Stimulated activated CD4-positive, alpha-beta T cell treated with anti-CD3 and anti-CD28 coated beads, Interleukin-2, amount 100 ng/mL, for 4 hours (primary cell): ENCODE measurements around the gene OR8D2.
"Not testable (repeated sequence)": the region's sequence is repeated elsewhere in the genome, so short reads cannot be mapped to it uniquely, and the experiment has no call there.

ENCODE experiments used
- DNase-seq: peaks from one replicate; pipeline ENCODE4 v3.0.0-alpha.2; 2020; ENCODE audit warnings: low read depth

OR8D2 gene

DNA sequence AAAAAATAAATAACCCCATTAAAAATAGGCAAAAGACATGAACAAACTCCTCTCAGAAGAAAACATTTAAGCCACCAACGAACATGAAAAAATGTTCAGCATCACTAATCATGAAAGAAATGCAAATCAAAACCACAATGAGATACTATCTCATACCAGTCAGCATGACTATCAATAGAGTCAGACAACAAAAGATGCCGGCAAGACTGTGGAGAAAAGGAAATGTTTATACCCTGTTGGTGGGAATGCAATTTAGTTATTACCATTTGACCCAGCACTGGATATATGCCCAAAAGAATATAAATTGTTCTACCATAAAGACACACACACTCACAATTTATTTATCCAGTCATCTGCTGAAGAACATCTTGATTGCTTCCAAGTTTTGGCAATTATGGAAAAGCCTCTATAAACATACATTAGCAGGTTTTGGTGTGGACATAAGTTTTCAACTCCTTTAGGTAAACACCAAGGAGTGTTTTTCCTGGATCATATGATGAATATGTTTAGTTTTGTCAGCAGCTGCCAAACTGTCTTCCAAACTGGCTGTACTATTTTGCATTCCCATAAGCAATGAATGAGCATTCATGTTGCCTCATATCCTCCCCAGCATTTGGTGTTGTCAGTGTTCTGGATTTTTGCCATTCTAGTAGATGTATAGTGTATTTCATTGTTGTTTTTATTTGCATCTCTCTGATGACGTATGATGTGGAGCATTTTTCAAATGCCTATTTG is 34.2 kb downstream of the OR8D2 start:
- no peak for DNase-seq

DNA sequence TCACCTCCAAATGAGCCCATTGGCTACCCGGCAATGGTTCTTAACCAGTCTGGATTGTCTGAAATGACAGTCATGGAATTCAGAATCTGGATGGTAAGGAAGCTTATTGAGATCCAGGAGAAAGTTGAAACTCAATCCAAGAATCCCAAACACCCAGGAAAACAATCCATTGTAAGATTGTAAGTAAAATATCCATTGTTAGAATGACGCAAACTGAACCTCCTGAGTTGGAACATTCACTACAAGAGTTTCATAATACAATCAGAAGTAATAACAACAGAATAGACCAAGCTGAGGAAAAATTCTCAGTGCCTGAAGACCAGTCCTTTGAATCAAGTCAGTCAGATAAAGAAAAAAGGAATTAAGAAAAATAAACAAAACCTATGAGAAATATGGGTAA is 41.7 kb downstream of the OR8D2 start:
- no peak for DNase-seq

DNA sequence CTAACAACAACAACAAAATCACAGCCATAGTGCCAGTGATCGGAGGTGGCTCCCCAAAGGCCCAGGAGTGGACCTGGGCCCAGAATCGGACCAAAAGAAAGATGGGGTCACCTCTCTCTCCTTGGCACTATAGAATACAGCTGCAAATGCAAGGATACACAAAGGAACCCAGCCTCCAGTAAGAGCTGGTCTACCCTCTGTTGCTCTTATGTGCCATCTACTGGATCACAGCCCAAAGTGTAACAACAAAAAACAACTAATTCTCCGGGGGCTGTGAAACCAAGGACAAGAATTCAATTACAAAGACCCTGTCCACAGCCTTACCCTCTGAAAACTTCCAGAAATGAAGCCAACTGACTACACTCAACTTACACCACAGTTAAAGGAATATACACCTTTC is 42.2 kb downstream of the OR8D2 start:
- no peak for DNase-seq

- DNase-seq, result no peak
Observed at GRCh38 chr11:124277207-124277606, 42.8 kb downstream of the OR8D2 start.

GRCh38 chr11:124276081-124276480 is 43.9 kb downstream of the OR8D2 start:
- DNase-seq, result no peak

- no peak for DNase-seq
Observed at GRCh38 chr11:124274000-124274399, 46.0 kb downstream of the OR8D2 start.

DNA sequence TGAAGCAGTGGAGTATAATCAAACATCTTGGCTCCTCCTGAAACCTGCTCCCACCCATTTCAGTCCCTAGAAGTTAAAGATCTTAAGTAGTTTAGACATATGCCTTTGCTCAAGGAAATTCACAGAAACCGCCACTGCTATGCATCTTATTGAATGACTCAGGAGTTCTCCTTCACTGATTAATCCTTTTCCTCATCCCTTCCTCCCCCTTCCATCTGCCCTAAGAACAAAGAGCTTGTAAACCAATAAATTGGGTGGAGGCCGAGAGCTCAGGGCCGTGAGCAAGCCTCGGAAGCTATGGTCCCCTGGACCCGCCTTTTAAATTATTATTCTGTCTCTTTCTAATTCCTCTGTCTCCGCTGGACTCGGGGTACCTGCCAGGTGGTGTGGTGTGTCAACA is 49.1 kb downstream of the OR8D2 start:
- DNase-seq, result not testable (repeated sequence)
